ENCODE data around the gene KLK8.

Gene KLK8

DNA sequence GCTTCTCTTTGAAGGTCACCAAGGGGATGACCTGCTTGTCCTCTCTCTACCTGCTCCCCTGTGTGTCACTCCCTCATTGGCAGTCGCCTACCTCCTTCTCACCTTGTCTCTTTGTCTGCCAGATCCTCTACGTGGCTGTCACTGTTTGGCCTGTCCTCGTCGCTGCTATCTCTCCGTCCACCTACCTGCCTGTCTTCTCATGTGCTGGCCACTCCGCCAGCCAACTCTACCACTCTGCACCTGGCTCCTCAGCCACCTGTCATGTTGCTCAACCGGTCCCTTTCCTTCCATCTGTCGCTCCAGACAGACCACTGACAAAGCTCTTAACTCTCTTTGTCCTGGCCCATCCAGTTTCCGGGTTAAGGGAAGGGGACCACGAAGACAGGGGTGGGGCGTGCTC, 33.3 kb upstream of the KLK8 start, which contains the start of gene KLK12:
Gene KLK12 (minus strand): TSS at position 299 of the 400 bp plus-strand sequence. CDS start 381 bp downstream, outside the sequence.
- no peak within 1 kb of the TSS for H3K4me2 ChIP-seq (ENCODE audit: low read length)
- H3K9me2 ChIP-seq (ENCODE audit: low read depth, low read length), result no peaks in the 10 kb centered on the region
- H3K79me2 ChIP-seq (ENCODE audit: insufficient read depth, low read length), result no peaks in the 10 kb centered on the region
- H3K27ac ChIP-seq (ENCODE audit: low read depth, low read length, poor library complexity, severe bottlenecking), result no peak within 1 kb of the TSS
- H3K9ac ChIP-seq (ENCODE audit: low read length), result no peak within 1 kb of the TSS
- no peaks in the 10 kb centered on the region for H3K9me3 ChIP-seq (ENCODE audit: low read length)
- no peaks in the 10 kb centered on the region for H3K36me3 ChIP-seq (ENCODE audit: insufficient read depth, low read length)
- no peak for TF ChIP-seq EZH2 (IDR thresholded peaks at IDR 0.05; ENCODE audit: borderline replicate concordance, low read length)
- TF ChIP-seq, protein P1, sequence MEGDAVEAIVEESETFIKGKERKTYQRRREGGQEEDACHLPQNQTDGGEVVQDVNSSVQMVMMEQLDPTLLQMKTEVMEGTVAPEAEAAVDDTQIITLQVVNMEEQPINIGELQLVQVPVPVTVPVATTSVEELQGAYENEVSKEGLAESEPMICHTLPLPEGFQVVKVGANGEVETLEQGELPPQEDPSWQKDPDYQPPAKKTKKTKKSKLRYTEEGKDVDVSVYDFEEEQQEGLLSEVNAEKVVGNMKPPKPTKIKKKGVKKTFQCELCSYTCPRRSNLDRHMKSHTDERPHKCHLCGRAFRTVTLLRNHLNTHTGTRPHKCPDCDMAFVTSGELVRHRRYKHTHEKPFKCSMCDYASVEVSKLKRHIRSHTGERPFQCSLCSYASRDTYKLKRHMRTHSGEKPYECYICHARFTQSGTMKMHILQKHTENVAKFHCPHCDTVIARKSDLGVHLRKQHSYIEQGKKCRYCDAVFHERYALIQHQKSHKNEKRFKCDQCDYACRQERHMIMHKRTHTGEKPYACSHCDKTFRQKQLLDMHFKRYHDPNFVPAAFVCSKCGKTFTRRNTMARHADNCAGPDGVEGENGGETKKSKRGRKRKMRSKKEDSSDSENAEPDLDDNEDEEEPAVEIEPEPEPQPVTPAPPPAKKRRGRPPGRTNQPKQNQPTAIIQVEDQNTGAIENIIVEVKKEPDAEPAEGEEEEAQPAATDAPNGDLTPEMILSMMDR (IDR thresholded peaks at IDR 0.05; ENCODE audit: low read length), result no peak
- no peak within 1 kb of the TSS for H3K4me3 ChIP-seq (ENCODE audit: low read depth, low read length, poor library complexity, severe bottlenecking)
- no peaks in the 10 kb centered on the region for H3K4me1 ChIP-seq (ENCODE audit: insufficient read depth, low read length, severe bottlenecking)
- no peaks in the 10 kb centered on the region; the same call in 1 of the 2 replicates for H3K27me3 ChIP-seq (ENCODE audit: insufficient read depth, low read length)
- H3F3A ChIP-seq (ENCODE audit: insufficient read depth, low read length), result no peaks in the 10 kb centered on the region
- no peak within 1 kb of the TSS for H2AFZ ChIP-seq (ENCODE audit: low read length)
- H4K20me1 ChIP-seq (ENCODE audit: insufficient read depth, low read length), result no peaks in the 10 kb centered on the region

DNA sequence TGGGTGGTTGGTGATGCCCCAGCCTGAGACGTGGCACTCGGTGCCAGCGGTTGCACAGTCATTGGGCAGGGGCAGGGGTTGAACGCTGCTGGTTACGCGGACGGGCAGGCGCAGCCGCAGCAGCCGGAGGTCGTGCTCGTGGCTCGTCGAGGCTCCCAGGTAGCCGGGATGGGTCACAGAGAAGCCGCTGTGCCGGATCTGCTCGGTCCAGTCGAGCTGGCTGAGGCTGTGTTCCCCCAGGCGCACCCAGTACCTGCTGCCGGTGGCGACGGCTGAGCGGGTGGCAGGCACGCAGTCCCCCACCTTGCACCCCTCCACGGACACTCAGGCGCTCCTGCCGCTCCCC, 30.4 kb upstream of the KLK8 start:
- Histone ChIP-seq H3K27ac (ENCODE audit: low read depth, low read length, poor library complexity, severe bottlenecking) (no peak overlapping the region), H3K4me2 (ENCODE audit: low read length) (no peak overlapping the region), H3K4me3 (ENCODE audit: low read depth, low read length, poor library complexity, severe bottlenecking) (no peak overlapping the region), H3K9me2 (ENCODE audit: low read depth, low read length) (no peaks in the 10 kb centered on the region), H3K79me2 (ENCODE audit: insufficient read depth, low read length) (no peaks in the 10 kb centered on the region), H3F3A (ENCODE audit: insufficient read depth, low read length) (no peaks in the 10 kb centered on the region), H2AFZ (ENCODE audit: low read length) (no peak overlapping the region), H3K4me1 (ENCODE audit: insufficient read depth, low read length, severe bottlenecking) (no peaks in the 10 kb centered on the region), H3K27me3 (ENCODE audit: insufficient read depth, low read length) (no peaks in the 10 kb centered on the region; the same call in 1 of the 2 replicates), H3K36me3 (ENCODE audit: insufficient read depth, low read length) (no peaks in the 10 kb centered on the region), H3K9me3 (ENCODE audit: low read length) (no peaks in the 10 kb centered on the region), H4K20me1 (ENCODE audit: insufficient read depth, low read length) (no peaks in the 10 kb centered on the region), H3K9ac (ENCODE audit: low read length) (no peak overlapping the region)
- TF ChIP-seq, protein P1 (IDR thresholded peaks at IDR 0.05; ENCODE audit: low read length), result no peak
- TF ChIP-seq EZH2 (IDR thresholded peaks at IDR 0.05; ENCODE audit: borderline replicate concordance, low read length), result no peak

DNA sequence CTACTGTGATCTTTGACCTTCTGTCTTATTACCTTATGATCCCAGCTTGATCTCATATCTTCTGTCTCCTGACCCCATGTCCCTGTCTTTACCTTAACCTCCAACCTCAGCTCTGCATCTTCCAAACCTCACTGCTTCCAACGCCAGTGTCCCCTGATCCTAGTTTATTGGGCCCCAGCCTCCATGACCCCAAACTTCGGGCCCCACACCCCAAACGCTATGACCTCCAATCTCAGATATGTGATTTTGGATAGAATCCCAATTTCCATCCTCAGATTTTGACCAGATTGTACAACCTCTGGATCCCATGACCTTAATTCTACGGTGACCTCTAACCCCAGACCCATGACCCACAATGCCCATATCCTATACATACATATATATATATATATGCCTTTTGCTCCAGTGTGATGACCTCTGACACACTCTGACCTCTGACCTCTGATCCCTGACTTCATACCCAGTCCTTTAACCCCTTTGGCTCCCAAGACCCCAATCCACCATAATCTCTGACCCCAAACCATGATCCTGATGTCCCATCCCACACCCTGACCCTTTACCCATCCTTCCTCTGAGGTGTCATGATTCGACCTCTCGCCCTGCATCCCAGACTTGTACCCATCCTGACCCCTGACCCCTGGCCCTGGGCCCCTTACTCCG, 29.9 kb upstream of the KLK8 start:
- Histone ChIP-seq H3K4me2 (ENCODE audit: low read length) (no peak overlapping the region), H3K9me2 (ENCODE audit: low read depth, low read length) (no peaks in the 10 kb centered on the region), H3K4me3 (ENCODE audit: low read depth, low read length, poor library complexity, severe bottlenecking) (no peak overlapping the region), H3K9ac (ENCODE audit: low read length) (no peak overlapping the region), H3K36me3 (ENCODE audit: insufficient read depth, low read length) (no peaks in the 10 kb centered on the region), H3K79me2 (ENCODE audit: insufficient read depth, low read length) (no peaks in the 10 kb centered on the region), H4K20me1 (ENCODE audit: insufficient read depth, low read length) (no peaks in the 10 kb centered on the region), H2AFZ (ENCODE audit: low read length) (no peak overlapping the region), H3K9me3 (ENCODE audit: low read length) (no peaks in the 10 kb centered on the region), H3K27me3 (ENCODE audit: insufficient read depth, low read length) (no peaks in the 10 kb centered on the region; the same call in 1 of the 2 replicates), H3K4me1 (ENCODE audit: insufficient read depth, low read length, severe bottlenecking) (no peaks in the 10 kb centered on the region), H3K27ac (ENCODE audit: low read depth, low read length, poor library complexity, severe bottlenecking) (no peak overlapping the region), H3F3A (ENCODE audit: insufficient read depth, low read length) (no peaks in the 10 kb centered on the region)
- no peak for TF ChIP-seq EZH2 (IDR thresholded peaks at IDR 0.05; ENCODE audit: borderline replicate concordance, low read length)
- TF ChIP-seq, protein P1 (IDR thresholded peaks at IDR 0.05; ENCODE audit: low read length), result no peak

Measured in OCI-LY1 (cell line).